Measurements from ENCODE around the gene ADGRE2.

Gene ADGRE2

DNA sequence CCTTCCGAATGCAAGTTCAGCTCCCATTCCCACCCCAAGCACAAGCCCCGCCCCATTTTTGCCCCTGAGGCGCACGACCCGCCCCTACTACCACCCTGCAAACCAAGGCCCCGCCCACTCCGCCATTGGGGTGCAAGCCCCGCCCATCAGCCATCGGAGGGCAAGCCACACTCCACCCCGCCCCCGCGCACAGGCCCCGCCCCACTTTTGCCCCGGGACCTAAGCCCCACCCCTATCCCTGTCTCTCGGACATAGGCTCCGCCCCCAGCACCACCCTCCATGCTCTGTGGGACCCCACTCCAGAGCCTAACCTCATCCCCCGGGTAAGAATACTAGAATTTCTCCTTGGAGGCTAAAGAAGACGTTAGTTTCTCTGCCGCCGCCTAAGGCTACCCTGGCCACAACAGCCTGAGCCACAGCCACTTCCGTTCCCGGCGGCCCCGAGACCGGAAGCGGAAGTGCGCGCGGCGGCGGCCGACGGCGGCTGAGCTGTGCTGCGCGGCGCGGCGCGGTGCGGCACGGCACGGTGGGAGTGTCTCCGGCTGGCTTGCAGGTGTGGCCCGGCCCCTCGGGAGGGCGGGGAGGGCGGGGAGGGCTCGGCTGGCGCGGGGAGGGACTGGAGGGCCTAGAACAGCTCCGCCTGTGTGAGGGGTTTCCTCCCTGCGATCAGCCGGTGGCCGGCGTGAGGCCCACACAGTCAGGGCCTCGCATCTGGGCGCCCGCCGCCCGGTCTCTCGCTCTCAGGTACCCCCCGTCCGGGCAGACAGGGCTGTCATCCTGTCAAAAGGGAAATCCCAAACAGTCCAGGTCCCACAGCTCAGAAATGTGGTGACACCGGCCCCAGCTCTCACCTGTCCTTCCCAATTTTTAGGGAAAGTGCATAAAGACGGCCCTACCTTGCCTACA, 88.5 kb downstream of the ADGRE2 start, which contains the start of gene ZNF333:
ZNF333 (plus strand) TSS at position 451 of the 906 bp plus-strand sequence. CDS start 3,444 bp downstream, outside the sequence.
- FAIRE-seq, result peak; percentile 94
- peak; percentile 86 for DNase-seq (ENCODE audit: extremely low spot score, insufficient read length, low read depth)

DNA sequence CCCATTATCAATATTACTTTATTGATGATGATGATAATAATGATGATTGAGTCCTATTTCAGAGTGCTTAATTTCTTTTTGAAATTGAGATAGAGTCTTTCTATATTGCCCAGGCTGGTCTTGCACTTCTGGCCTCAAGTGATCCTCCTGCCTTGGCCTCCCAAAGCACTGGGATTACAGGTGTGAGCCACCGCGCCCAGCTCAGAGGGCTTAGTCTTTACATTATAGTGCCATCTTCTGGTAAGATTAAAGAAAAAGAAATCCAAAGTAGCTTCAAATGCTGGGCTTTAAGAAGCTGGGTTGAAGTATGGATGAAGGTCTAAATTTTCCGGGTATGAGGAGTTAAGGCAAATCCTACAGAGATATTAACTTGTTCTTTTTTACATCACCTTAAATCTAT, 91.9 kb downstream of the ADGRE2 start:
- FAIRE-seq (peak; percentile 83), DNase-seq (ENCODE audit: extremely low spot score, insufficient read length, low read depth) (no peak)

DNA sequence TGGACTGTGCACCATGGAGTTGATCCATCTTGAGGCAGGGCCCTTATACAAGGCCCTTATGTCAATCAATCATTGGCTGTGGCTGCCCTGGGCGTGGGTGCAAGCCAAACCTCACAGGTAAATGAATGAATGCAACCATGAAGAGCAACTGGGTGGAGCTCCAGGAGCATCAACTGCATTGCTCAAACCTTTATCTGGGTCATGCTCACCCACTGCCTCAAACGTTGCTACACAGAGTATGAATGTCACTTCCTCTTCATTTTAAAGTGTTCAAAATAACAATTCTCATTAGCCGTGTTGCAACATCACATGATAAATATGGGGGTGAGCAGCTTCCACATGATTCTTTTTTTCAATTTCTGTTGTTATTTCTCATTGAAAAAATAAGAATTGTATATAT, 94.9 kb downstream of the ADGRE2 start:
- no peak for DNase-seq (ENCODE audit: extremely low spot score, insufficient read length, low read depth)
- FAIRE-seq, result no peak

Data from GM18507 (cell line).